Measurements from ENCODE around the gene KCND3.
"Not testable (repeated sequence)": the region's sequence is repeated elsewhere in the genome, so short reads cannot be mapped to it uniquely, and the experiment has no call there.

The KCND3 gene

DNA sequence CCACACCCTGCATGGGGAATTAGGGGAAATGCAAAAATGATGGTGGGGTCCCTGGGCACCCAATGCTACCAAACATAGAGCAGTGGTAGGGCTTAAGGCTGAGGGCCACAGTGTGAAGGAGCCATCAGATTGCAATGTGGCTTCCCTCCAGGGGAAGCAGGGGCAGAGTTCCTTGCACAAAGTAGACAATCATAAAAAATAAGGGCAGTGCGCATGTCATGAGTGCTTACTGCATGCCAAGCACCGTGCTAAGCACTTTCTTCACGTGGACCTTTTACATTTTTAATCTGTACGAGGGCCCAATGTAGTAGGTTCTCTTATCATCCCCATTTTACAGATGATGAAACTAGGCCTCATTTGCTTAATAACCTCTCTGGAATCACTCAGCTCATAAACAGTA lies 177.2 kb downstream of the KCND3 start:
- DNase-seq (ENCODE audit: low spot score): no peak

DNA sequence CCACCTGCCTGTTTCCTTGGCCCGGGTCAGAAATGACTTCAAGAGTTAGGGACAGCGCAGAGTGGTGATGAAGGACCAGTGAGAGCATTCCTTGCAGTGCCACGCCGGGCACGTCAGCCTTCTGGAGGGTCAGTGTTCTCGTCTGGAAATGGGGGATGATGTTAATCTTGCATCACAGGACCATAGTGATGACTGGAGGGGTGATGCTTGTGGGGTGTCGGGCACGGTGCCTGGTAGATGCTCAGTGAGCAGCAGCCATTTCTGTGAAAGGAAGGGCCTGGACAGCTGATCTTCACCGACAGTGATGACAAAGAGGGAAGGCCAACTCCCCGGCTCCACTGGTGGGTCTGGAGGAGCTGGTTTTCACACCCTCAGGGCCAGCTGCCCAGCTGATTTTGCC lies 177.6 kb downstream of the KCND3 start:
- no peak for DNase-seq (ENCODE audit: low spot score)

DNA sequence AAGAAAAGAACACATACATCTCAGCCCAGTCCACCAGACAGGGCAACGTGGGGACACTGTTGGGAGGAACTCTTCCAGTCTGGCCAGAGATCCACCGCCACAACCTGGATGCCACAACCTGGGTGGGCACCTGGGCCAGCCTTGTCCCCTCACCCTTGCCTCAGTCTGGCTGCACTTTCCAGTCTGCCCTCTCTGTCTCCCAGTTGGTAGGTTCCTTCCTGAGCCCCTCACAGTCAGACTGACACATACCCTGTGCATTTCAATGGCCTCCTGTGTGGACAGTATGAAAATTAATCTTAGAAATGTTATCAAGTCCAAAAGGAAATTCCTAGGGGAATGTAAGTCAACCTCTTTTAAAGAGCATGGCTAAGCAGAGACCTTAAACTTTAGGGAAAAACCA lies 184.2 kb downstream of the KCND3 start:
- no peak for DNase-seq (ENCODE audit: low spot score)

DNA sequence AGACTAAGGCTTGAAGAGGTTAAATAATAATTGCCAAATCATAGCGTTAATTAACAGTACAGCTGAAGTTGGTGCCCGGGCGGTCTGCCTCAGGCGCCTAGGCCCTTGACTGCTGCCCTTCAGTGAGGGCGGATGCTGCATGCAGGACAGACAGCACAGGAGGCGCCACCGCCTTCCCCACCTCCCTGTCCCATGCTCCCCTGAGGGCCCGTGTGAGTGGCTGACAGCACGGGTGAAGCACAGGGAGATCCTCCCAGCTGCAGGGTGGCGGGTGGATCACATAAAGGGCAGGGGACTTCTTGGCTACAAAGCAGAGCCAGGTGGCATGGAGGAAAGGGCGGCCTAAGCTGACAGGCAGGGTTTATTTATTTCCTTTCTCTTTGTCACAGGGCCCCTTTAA lies 184.7 kb downstream of the KCND3 start:
- DNase-seq (ENCODE audit: low spot score): no peak

DNA sequence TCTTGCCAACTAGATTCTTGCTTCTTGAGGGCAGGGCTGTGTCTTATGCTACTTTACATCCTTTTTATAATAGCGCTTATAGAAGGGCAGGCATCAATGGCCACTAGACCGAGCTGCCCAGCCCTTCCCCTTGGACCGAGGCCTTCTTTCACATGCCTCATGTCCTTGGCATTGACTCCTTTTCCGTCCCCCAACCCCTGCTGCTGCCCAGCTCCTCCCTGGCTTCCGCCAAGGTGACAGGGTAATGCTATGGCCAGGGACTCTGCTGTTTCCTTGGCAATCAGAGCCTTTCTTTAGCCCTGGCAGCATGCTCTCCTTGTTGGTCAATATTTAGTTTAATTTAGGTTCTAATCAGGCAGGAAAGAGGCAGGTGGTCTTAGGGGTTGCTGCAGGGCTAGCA lies 185.5 kb downstream of the KCND3 start:
- no peak for DNase-seq (ENCODE audit: low spot score)

DNA sequence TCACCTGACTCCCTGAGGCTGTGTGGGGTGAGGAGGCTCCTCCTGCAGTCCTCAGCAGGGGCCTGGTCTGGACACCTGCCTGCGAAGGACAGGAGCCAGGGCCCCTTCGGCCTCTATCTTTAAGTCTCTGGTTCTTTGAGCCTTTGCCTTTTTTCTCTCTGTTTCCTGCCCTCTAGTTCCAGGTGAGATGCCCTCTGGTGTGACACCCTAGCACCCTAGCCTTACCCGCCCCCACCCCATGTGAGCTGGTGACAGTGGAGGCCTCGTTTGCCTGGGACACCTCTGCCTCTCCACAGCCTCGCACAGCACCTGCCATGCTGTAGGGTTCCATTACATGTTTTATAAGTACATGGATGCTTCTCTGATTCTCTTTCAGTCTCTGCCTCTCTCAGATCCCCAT lies 186.5 kb downstream of the KCND3 start:
- DNase-seq (ENCODE audit: low spot score): no peak

DNA sequence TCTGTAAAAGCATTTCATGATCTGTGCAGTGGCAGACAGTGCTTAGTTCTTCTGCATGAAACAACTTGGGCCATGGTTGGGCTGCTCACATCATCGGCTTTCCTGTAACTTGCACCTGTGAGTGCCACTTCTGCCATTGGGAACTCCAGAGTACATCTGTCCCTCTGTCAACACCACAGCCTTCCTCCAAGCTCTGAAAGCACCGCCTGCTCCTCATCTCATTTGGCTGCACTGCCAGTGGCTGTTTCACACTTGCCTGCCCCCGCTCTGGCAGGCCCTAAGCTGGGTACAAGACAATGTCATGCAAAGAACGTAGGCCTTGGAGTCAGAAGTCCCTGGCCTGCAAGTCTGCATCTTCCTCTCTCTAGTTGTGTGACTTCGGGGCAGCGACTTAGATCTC lies 187.4 kb downstream of the KCND3 start:
- no peak for DNase-seq (ENCODE audit: low spot score)

DNA sequence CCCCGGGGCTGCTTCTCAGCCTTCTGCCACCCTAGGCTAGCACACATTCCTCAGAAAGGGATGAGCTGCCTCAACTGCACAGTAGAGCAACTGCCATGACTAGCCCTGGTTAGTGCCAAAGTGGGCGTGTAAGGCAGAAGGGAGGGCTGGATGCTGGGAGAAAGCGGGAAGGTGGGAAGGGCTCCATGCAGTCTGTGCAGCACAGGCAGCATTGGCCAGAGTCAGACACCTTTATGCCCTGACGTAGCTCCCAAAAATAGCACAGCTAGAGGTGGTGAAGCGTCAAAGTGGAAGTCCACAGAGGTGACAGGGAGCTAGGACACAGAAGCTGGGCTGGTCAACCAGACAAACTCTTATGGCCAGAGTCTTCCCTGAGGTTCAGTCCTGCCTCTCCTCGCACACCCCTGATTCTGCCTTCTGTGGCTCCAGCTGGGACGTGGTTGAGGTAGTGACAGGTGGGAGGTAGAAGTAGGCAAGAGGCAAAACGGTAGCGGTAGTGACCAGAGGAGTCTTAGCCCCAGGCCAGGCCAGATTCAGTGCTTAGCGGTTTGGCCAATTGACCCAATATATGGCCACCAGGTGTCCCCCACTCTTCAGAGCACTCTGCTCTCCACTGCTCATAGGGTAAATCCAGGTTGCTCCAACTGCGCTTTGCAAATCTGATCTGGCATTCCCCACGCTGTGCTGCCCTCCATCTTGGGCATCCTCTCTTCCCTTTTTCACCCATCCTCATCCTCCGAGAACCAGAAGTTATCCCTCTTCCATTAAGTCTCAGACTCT lies 188.2 kb downstream of the KCND3 start:
- no peak for DNase-seq (ENCODE audit: low spot score)

DNA sequence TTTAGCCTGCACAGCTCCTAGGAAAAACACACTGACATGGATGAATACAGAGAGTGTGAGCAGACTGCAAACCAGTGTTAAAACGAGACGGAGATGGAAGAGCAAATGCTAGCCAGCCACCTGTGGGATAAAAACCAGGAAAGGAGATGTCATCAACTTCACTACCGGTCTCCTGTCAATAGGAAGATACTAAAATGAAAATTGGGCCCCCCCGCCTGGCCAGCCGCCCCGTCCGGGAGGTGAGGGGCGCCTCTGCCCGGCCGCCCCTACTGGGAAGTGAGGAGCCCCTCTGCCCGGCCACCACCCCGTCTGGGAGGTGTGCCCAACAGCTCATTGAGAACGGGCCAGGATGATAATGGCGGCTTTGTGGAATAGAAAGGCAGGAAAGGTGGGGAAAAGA lies 189.7 kb downstream of the KCND3 start:
- not testable (repeated sequence) for DNase-seq (ENCODE audit: low spot score)

DNA sequence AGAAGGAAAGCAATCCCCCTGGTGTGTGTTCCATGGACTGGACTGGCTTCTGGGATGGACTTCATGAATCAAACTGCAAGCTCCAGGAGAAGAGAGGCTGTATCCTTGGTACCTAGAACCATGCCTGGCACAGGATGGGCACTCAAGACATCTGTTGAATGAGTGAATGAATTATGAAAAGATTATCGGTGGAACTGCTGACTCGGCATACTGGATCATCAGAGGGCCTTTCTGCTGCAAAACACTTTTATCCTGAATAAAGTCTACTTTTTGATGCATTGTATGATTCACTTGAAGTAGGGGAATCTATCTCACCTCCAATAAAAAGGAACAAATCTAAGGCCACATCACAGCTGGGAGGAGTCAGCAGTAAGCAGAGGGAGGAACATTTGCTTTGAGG lies 190.9 kb downstream of the KCND3 start:
- DNase-seq (ENCODE audit: low spot score): no peak

DNA sequence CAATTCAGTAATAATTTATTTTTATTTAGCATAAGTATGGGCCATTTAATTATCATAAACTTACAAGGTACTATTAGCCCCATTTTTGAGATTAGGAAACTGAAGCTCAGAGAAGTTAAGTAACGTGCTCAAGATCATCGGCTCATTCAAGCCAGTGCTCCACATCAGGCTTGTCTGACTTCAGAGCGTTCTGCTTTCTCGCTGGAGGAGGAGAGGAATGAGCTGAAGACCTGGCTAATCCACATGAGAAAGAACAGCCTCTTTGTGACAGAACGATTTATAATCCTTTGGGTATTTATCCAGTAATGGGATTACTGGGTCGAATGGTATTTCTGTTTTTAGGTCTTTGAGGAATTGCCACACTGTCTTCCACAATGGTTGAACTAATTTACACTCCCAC lies 194.1 kb downstream of the KCND3 start:
- DNase-seq (ENCODE audit: low spot score): no peak

DNA sequence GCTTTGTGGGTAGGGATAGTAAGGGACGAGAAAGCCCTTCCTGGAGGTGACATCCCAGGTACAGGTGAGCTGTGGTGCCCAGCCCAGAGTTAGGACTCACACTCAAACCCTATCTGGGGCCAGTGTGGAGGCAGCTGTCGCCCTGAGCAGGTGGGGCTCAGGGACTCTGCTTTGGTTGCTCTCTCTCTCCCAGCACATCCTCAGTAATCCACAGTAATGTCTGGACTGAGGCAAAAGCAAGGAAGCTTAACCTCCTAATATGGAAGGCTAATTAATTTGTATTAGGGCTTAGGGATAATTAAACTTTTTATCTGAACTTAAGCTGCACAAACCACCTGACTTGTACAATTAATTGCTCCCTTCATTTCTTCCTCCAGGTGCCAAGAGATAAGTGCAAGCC lies 195.5 kb downstream of the KCND3 start:
- no peak for DNase-seq (ENCODE audit: low spot score)

DNA sequence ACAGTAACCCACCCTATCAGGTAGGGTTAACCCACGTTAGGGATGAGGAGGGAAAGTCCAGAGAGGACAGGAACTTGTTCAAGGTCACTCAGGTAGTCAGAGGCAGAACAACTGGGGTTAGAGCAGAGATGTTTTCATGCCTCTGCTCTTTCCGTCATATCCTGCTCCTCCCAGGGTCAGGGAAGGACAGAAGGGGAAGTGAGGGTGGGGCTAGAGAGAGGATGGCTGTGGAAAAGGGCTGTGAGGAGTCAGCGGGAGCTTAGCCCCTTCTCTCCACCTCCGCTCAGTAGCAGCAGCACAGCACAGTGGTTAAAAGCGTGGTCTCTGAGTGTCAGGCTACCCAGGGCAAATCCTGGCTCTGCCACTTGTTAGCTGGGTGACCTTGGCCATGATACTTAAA lies 197.2 kb downstream of the KCND3 start:
- no peak for DNase-seq (ENCODE audit: low spot score)

DNA sequence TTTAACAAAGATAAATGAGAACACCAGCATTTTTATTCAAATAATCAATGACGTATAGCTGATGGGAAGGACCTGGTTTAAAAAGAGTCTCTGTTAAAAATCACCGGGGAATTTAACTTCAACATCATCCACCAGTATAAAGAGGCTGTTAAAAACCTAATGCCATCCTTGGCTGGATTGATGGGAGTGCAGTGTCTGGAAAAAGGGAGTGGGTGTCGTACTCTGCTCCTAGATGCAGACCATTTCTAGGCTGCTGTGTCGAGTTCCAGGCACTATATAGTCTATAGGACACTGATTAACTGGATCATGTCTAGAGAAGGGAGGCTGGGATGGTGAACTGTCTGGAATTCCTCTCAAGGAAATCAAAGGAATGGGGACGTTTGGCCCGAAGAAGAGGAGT lies 197.7 kb downstream of the KCND3 start:
- DNase-seq (ENCODE audit: low spot score): no peak

DNA sequence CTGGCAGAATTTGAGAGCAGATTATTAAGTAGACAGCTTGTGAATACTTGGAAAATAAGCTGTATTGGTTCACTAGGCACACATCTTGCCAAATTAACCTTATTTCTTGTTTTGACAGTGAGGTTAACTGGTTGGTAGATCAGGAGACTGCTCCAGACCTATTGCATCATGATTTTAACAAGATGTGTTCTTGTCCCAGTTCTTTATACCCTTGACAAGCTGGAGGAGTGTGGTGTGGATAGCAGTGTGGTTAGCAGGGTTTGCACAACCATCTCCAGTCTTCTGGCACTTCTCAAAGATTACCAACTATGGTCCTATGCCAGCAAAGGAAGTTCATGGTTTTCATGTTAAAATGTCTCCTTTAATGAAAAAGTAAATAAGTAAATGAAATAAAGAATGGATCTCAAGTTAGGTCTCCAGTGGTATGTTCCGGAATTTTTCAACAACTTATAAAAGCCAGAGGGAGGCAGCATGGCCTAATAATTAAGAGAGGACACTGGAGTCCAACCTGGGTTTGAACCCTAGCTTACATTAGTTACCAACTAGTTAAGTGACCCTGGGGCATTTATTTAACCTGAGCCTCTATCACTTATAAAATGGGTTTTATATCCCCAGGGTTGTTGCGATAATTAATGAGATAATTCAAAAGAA lies 199.7 kb downstream of the KCND3 start:
- no peak for DNase-seq (ENCODE audit: low spot score)

DNA sequence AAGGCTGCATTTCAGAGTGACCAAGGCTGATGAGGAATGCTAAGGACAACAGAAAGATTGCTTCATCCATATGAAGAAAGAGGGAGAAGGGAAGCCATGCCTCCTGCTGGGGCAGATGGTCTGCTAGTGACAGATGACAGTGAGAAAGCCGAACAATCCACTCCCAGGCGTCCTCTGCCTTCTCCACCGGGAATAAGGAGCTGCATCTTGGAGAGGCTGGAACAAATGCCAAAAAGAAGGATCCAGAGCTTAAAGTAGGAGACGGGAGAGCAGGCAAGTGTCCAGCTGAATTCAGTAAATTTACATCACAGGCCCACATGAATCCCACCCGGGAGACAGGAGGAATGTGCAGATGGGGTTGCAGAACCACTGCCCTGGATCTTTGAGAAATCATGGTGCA lies 200.3 kb downstream of the KCND3 start:
- peak; percentile 32 for DNase-seq (ENCODE audit: low spot score)

DNA sequence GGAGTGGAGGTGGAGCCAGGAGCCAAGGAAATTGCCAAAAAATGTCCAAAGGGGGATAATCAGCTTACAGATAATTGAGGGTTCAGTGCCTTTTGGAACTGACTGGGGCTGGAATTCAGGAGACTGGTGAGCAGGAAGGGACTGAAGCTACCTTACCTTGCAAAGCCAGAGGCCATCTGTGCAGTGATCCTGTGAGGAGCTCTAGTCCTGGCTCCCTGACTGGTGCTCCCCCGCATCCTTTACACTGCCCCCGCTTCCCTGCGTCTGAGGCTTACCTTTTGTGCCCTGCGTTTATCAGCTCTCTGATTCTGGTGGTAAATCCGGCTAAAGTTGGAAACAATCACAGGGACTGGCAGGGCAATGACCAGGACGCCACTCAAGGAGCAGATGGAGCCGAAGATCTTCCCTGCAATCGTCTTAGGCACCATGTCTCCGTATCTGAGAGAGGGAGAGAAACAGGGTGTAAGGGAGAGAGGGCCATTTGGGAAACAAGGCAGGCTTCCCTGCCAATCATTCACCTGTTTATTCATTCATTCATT lies 202.7 kb downstream of the KCND3 start:
- no peak for DNase-seq (ENCODE audit: low spot score)

DNA sequence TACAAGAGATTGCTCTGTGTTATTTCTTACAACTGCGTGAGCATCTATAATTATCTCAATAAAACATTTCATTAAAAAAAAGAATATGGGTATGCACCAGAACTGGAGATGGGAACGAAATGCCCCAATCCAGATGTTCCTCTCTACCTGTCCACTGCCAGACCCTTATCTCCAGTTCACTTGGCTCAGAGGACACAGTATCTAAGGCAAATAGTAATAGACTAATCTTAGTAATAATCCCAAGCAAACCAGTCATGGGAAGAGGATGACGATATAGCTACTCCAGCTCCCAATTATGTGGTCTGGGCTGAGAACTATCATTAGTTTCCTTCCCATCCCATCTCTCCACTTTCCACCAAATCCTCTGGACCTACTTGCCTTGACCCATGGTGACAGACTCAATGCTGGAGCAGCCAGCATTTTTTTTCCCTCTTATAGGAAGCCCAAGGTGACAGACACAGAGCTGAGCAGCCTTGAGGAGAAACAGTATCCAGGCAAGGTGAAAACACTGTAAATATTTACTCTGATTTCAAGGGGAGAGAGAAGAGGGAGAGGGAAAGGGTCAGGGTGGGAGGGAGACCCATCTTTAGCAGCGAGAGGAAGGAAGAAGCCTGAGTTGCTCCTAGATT lies 205.1 kb downstream of the KCND3 start:
- DNase-seq (ENCODE audit: low spot score): no peak

DNA sequence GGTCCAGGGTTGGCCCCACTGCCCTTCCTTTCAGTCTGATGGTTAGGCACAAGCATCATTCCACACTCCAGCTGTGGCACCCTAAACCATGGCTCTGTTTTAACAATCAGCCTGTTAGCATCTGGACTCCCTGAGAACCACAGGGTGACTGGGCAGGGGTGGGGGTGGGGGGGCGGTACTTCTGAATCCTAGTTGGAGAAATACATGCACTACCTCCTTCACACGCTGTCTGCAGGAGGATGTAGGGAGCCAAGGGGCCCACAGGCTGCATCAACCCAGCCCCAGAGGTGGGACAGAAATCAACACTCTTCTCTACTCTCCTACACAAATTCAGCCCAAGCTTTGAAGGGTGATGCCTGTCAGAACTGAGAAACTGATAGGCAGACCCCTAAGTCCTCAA lies 209.9 kb downstream of the KCND3 start:
- no peak for DNase-seq (ENCODE audit: low spot score)

DNA sequence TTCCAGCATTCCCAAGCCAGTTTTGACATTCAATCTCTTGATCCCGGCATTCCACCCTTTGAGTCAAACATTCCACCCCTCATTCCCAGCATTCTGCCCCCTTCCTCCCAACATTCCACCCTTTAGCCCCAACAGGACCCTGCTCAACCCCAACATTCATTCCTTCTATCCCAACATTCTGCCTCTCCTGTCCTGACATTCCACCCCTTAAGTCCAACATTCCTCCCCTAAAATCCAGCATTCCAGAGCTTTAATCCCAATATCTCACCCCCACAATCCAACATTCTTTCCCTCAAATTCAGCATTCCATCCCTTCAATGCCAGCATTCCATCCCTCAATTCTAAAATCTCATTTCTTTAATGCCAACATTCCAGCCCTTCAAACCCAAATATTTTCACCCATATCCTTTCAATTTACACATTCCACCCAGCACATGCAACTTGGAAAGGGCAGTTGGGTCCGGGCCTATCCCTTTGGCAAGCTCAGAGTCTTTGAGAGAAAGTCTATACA lies 210.9 kb downstream of the KCND3 start:
- DNase-seq (ENCODE audit: low spot score): no peak

DNA sequence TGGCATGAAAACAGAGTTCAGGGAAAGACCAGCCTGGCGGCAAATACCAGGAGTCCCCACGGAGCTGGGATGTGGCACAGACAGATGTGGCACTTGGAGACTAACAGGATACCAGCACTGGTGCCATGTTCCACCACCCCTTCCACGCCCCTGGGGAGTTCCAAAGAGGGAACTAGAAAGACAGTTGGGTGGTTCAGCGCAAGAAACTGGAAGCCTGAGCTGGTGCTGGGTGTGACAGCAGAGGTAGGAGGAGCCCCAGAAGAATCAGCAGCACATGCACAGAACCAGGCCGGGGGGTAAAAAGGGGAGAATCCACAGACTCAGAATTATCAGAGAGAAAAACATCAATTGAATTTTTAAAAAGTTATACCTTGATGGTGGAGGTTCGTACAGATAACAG lies 211.4 kb downstream of the KCND3 start:
- DNase-seq (ENCODE audit: low spot score): no peak

DNA sequence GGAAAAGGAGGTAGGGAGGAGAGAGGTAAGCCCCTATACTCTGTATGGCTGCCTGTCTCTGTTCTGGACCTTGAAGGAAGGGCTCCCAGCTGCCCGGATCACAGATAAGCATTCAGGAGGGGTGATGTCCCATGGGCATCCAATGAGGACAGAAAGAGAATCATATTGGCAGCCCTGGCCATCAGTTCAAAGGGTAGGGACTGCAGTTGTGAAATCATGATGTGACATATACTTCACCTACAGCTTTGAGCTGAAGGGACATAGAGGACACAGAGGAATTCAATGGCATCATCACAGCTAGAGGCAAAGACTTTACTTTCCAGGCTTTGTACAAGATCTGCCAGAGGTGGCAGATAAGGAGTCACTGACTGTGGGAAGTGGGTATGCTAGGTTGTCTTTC lies 212.2 kb downstream of the KCND3 start:
- DNase-seq (ENCODE audit: low spot score): no peak

DNA sequence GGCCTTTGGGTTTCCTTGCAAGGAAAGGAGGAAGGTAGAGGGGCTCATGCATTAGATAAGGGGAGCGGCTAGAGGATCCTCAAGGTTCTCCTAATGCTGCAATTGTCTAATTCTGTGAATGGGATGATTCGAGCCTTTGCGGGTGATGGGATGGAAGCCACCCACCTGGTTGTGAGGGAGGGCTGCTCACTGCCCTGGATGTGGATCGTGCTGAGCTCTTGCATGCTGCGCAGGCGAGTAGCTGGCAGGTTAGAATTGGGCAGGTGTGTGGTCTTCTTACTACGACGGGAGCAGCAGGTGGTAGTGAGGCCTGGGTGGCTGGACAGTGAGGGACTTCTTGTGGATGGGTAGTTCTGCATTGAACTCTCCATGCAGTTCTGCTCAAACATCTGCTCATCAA lies 212.6 kb downstream of the KCND3 start:
- DNase-seq (ENCODE audit: low spot score): no peak
